NCI-H2171 (cell line): ENCODE results near the gene TBATA.
A peak's percentile ranks its signal among the peaks of the same experiment; 100 is the strongest.

ENCODE experiments used
- DNase-seq: peaks from one replicate; lab custom pipeline; 2025; lab: John Stamatoyannopoulos, UW

The TBATA gene

GRCh38 chr10:70742537-70743429 lies 42.4 kb downstream of the TBATA start:
- DNase-seq: no peak

- DNase-seq: no peak
These were observed 44.5 kb downstream of the TBATA start for GRCh38 chr10:70740406-70741288.

DNA sequence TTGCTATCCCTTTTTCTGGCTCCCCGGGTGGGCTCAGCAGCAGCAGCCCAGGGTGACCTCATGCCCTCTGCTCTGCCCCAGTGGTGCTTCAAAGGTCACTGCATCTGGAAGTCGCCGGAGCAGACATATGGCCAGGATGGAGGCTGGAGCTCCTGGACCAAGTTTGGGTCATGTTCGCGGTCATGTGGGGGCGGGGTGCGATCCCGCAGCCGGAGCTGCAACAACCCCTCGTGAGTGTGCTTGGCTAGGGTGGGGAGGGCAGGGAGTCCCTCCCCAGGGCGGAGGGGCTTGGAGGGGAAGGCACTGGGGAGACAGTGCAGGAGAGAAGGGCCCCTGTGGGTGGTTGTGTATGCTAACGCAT lies 46.4 kb downstream of the TBATA start:
- DNase-seq: no peak

DNA sequence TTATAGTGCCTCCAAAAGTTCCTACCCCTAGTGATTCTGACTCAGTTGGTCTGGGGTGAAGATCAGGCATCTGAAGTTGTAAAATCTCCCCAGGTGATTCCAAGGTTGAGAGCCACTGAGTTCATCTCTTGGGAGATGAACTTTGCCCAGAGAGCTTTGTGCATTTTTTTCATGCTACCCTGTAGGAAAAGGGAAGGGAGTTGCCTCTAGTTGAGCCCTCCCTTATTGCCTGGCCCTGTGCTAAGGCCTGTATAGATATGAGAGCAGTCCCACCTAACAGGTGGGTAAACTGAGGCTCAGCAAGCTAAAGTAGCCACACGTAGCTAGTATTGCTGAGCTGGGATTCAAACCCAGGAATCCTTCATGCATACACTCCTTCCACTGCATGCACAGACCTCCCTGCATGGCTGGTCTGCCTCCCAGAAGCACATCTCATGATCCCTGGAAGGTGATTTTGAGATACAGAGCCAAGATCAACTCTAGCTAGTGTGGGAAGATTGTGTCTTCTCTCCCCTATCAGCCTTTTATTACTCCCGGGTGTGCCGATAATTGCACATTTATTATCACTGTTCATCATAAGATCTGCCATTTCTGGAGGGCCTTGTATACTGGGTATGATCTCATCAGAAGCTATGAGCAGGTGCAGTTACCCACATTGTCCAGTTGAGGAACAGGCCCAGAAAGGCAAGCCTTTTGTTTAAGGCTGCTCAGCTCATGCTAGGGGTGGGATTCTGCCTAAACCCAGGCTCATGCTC lies 47.0 kb downstream of the TBATA start:
- DNase-seq: no peak

- no peak for DNase-seq
These were observed 47.9 kb downstream of the TBATA start for GRCh38 chr10:70737250-70737649.

DNA sequence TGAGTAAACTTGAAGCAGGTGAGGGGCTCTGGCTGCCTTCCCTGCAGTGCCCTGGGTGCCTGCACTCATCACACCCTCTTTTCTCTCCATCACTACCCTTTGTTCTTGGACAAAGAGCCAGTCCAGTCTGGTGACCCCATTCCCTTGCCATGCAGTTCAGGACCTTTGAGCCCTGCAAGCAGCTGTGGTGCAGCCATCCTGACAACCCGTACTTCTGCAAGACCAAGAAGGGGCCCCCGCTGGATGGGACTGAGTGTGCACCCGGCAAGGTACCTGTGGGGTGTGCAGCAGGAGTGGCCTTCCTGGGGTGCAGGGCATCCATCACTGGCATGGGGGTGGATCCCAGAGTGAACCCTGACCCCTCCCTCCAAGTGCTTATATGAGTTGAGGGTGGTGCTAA lies 48.7 kb downstream of the TBATA start:
- no peak for DNase-seq

DNA sequence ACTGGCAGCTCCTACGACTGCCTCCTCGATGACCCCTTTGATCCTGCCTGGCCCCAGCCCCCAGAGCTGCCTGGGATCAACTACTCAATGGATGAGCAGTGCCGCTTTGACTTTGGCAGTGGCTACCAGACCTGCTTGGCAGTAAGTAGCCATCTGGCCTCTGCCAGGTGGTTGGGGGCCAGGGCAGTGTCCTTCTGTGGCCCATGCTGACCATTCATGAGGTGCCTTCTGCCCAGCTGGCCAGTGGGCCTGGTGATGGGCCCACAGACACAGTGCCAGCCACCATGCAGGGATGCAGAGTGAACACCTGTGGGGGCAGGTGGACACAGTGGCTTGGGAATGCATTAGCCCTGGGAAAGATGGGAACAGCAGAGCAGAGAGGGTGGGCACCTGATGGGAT lies 50.0 kb downstream of the TBATA start:
- DNase-seq: no peak

DNA sequence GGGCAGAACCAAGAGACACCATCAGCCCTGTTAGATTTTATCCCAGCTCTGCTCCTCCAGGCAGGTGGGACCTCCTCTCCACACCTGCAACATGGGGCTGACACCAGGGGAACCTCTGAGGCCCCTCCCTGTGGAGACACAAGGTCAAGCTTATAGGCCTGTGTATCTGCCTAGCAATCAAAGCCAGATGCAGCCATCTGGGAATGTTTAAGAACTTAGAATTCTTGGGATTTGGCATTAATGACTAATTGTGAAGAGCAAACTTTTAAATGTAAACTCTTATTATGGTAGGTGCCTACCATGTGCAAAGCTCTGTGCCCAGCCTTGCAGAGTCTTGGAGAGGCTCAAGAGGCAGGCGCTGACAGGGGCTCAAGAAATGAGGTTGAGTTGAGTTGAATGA lies 52.1 kb downstream of the TBATA start:
- no peak for DNase-seq

DNA sequence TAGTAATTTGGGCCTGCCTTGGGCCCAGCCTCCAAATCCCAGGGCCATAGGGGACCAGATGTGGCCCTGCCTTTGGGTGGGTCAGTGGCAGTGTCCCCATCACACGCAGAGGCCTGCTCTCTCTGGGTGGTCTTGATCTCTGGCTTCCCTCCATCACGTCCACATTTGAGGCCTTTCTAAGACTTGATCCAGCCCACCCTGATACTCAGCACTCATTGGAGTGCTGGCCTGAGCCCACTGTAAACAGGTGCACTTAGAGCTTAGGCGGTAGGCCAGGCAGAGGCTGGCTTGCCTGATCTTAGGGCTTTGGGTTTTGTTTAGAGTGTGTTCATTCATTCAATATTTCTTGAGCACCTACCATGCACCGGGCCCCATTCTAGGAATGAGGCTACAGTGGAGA lies 52.6 kb downstream of the TBATA start:
- no peak for DNase-seq

DNA sequence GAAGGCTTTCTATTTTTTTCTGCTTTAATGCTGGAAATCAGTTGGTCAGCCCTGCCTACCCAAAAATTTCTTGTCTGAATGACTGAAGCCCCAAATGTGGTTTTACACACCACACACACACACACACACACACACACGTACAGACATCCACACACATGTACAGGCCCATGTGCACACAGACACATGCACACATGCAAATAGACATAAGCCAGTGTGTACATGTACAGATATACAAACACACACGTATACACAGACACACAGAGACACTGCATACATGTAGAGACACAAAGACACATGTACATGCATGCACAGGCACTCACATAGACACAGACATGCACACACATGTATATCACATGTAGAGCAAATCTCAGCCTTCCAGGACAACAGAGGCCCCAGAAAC lies 54.2 kb downstream of the TBATA start:
- DNase-seq: no peak

DNA sequence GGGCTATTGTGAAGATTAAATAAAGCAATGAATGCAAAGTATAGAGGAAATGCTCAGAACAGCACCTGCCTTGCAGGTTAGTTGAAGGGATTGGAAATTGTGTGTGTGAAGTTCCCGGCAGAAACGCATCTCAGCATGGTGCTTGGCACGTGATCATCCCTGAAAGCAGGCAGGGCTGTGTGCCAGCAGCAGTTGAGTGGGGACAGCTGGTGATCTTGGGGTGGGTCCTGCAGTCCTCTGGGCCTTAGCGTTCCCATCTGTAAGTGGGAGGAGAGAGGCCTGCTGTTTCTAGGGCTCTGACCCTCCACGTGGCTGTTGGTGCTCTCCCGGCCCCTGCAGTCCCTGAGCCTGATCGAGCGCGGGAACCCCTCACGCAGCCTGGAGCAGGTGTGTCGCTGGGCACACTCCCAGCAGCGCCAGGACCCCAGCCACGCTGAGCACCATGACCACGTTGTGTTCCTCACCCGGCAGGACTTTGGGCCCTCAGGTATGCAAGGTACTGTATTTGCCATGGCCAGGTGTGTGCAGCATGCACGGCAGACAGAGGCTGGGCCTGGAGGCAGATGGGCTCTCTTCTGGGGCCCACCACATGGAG lies 55.3 kb downstream of the TBATA start:
- peak; percentile 77 for DNase-seq

DNA sequence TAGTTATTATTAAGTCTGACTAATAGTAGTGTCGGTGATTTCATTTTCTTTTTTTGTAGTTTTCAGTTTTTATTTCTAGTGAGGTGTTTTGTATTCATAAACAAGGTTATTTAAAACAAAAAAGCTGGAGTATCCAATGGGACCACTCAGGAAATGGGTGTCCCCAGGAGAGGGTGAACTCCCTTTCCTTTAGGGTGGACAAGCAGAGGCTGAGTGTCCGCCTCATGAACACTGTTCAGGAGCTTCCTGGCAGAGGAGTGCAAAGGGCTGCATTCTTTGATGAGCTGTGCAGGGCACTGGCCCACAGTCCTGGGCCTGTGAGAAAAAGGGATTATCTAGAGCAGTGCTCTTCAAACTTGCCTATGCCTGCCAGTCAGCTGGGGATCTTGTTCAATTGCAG lies 56.8 kb downstream of the TBATA start:
- no peak for DNase-seq

DNA sequence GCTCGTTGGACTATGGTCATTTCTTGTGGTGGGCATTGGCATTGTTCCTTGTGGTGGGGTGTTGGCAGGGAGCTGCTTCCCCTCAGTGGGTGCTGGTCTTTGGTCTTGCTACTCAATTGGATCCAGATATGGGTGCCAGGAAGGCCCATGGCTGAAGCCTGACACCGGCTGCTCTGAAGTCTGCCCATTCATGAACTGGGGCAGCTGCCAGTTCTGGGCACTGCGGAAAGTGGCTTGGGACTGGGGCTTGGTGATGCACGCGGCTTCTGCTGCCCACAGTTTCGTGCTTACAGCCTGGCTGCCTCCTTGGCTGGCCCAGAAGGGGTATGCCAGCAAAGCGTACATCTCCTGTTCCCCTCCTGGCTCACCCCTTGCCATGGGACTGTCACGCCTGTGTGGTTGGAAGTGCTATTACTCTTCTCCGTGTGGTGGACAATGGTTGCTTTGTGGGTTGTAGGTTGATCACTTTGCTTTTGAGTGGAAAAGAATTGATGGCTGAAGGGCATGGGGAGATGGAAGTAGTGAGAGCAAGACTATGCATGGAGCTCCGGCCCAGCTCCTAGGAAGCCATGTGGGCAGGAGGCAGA lies 58.2 kb downstream of the TBATA start:
- DNase-seq: no peak

DNA sequence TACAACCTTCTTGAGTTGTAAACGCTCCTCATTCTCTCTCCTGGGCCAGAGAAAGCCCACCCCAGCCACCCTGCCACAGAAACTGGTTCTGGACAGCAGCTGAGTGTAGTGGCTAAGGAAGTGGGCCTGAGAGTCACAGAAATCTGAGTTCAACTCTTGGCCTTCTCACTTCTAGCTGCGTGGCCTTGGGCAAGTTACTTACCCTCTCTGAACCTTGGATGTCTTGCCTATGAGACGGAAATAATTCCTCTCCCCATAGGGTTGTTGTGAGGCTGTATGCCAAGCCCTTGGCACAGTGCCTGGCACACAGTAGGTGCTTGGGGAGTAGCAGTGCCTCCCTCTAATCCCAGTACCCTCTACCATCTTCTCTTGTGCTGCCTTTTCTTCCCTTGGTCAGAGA lies 61.4 kb downstream of the TBATA start:
- DNase-seq: no peak

DNA sequence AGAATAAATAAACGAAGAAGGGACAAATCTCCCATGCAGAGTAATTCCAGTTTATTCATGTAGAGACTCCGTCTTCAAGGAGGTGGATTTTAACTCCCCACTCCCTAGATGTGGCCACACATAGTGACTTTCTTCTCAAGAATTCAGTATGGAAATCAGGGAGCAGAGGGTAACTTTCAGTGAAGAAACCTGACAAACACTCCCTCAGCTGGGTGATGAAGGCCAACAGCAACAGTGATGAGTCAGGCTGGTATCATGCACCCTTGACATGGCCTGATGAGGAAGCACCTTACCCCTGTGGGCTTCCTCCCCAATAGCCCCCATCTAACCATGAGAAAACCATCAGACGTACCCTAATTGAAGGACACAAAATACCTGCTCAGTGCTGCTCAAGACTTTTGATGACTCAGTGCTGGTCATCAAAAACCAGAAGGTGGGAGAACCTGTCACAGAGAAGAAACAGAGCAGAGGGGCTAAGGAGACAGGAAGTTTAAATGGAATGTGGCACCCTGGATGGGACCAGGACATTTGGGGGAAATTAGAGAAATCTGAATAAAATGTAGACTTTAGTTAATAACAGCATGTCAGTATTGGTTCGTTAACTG lies 62.3 kb downstream of the TBATA start:
- no peak for DNase-seq
